Mucosa of gallbladder (tissue), 1 donor: ENCODE measurements around the gene SPHK2. TPM values are rescaled to one million over a fixed set of nuclear protein-coding genes. Genes with fewer than 3 reads are reported as not detected.
A peak's percentile ranks its signal among the peaks of the same experiment; 100 is the strongest.
"Not testable (repeated sequence)": the region's sequence is repeated elsewhere in the genome, so short reads cannot be mapped to it uniquely, and the experiment has no call there.

ENCODE experiments used
- DNase-seq: peaks from one replicate; pipeline ENCODE4 v3.0.0-alpha.2; 2020; ENCODE audit warnings: low spot score
- total RNA-seq: library from RNA; stranded (reverse); gene quantifications from one replicate; pipeline ENCODE4 v1.2.1, GENCODE V29; 2021
- donor health status: DM: no; HTN: no; CAD: no.

Gene SPHK2
- total RNA-seq, 1 donor from 2014 or later = 51.8 TPM

DNA sequence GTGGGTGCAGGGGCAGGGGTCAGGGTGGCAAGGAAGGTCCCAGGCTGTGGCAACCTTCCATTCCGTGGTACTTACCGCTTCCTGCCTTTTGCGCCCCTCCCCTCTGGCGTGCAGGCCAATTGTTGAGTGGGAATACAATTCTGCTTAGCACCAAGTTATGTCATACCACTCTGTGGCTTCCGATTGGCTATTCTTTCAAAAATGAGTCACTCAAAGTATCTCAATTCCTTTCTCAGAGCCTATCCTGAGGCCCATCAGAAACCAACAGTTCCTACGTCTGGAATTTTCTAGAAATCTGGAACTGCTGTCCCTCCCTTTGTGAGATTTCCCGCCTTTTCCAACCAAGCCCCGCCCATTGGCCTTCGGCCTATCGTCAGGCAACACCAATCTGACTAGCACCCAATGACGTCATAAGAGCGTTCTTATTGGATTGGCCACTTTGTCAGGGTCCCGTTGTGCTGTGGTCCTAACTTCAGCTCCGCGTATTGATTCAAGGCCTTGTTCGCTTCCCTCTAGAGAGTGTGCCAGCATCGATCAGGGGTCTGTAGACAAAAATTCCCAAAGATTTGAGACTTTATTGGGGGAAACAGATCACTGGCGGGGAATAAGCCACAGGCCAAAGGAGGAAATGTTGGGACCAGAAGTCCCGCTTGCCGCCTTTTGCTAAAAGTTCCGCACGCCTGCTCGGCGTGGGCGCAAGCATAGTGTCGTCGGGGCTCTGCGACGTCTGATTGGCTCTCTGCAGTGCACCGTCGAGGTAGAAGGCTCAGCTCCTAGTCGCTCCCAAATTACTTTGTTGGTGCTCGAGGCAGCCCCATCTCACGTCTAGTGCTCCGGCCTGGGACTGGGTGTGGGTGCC lies 41.8 kb downstream of the SPHK2 start:
- peak; percentile 87 for DNase-seq

DNA sequence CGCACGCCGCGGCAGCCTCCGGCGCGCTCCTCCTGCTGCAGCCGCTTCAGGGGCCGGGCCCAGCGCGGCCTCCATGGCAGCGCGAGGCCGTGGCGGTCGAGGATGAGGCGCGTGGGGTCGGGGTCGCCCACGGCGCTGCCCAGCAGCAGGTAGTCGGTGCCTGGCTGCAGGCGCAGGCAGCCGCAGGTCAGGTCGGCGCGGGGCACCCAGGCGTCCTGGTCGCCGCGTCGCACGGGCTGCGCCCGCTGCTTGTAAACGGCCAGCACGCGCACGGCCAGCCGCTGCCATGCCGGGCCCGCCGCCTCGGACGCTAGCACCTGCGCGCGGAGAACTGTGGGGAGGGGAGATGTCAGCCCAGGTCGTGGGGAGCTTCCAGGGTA lies 42.4 kb downstream of the SPHK2 start:
- DNase-seq = no peak

DNA sequence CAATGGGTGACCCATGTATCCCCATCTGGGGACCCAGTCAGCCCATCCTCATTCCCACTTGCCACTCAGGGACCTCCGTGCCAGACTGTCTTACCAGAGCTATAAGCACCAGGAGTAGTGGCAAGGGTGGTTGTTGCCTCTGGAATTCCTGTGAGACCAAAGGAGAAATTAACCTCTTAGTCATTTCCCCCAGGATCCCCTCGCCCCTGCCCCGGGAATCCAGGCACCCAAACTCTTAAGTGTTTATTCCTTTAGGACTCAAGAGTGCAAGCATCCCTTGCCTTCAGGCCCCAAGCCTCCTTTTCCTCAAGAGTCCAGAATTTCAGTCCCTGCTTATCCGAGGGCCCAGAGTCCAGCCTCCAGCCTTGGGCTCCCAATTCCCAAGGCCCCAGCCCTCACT lies 44.4 kb downstream of the SPHK2 start:
- no peak for DNase-seq

DNA sequence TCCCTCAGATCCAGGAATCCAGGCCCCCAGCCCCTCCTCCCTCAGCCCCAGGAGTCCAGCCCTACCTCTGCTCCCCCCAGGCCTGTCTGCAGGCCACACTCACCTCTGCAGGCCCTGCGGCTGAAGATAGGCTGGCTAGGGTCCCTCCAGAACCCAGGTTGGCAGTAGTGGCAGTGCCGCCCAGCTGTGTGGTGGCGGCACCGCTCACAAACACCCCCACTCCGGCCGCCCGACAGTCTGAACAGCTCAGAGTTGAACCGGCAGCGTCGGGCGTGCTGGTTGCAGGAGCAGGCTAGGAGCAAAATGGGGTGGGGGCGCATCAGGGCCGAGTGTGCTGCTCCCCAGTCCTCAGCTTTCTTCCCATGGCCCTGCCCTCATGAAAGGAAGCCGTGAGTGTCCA lies 45.2 kb downstream of the SPHK2 start:
- no peak for DNase-seq

DNA sequence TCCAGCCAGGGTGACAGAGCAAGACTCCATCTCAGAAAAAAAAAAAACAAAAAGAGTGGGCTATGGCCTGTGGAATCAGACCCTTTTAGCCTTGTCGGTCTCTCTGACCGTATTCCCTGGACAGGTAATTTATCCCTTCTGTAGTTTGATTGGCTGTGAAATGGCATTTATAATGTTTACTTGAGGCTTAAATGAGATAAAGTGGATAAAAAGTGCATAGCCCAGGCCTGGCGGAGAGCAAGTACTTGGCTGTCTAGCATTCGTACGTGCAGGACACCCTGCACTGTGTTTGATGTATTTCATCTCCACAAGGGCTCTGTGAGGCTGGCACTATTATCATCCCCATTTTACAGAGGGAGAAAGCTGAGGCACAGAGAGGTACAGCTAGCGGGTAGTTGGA lies 46.5 kb downstream of the SPHK2 start:
- no peak for DNase-seq

DNA sequence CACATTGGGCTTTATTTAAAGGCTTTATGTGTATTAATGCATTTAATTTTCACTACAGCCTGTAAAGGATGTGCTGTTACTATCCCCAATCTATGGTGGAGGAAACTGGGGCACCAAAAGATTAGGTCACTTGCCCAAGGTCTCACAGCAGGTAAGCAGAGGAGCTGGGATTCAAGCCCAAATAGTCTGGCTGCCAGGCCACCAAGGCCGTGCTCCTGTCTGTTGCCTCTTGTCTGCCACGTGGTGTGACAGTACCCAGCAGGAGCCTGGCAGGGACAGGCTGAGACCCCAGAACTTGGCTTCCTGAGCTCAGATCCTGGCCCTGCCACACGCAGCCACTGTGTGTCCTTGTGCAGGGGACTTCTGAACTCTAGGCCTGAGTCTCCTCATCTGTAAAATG lies 49.0 kb downstream of the SPHK2 start:
- DNase-seq = no peak

DNA sequence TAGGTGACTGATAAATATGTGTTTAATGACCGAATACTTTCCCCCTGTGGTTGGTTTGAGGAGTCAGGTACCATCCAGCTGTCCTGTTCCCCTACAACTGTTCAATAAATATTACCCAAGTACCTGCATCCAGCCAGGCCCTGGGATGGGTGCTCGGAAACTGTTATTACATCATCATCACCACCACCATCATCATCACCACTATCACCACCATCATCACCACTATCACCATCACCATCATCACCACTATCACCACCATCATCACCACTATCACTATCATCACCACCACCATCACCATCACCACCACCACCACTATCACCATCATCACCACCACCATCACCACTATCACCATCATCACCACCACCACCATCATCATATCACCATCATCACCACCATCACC lies 49.5 kb downstream of the SPHK2 start:
- DNase-seq = no peak

DNA sequence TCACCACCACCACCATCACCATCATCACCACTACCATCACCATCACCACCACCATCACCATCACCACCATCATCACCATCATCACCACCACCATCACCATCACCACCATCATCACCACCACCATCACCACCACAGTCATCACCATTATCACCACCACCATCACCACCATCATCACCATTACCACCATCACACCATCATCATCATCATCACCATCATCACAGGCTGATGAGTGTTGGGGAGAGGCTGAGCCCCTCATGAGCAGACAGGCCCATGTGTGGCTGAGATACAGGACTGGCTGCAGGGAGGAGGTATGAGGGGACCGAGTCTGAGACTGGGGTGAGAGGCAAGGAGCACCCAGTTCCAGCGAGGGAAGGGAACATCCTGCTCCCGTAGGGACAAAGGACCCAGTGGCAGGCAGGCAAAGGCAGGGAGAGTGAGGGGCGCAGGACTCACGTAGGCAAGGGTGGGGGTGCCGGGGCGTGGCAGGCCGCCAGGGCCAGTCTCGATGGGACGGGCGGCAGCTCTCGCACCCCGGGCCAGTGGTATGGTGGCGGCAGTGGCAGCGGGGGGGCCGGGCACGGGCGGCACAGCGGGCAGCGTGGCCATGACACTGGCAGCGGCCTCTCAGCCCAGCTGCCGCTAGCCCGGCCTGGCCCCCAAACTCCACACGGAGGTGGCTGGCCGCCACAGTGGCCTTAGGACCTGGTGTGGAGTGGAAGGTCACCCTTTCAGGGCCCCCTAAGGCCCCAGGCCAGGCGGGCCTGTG lies 50.8 kb downstream of the SPHK2 start:
- no peak for DNase-seq

DNA sequence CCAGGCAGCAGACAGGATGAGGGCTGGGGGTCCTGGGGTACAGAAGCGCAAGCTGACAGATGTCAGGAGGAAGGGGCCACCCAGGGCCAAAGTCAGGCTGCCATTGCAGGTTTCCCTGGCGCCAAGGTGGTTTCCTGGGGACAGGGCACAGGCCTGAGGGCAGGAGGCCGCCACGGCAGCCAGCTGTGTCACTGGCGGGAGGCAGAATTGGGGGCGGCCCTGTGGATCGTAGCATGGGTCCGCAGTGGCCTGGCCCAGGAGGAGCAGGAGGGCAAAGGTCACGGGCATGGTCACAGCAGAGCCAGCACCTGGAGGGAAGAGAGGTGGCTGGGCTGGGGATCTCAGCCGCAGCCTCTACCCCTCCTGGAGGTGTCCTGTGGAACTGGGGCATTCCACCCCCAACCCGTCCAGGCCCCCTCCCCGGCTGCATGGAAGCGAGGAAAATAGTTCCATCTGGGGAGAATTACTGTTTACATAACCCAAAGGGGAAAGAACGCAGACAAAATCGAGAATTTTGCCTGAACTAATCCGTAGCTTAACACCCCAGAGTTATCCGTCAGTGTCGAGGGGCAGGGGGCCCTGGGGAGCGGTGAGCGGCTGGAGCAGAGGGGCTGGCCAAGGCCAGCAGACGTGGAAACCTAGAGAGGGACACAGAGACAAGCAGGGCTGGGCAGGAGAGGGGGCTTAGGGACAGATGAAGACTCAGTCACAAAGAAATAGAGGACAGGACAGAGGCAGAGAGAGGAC lies 51.6 kb downstream of the SPHK2 start:
- DNase-seq = no peak

DNA sequence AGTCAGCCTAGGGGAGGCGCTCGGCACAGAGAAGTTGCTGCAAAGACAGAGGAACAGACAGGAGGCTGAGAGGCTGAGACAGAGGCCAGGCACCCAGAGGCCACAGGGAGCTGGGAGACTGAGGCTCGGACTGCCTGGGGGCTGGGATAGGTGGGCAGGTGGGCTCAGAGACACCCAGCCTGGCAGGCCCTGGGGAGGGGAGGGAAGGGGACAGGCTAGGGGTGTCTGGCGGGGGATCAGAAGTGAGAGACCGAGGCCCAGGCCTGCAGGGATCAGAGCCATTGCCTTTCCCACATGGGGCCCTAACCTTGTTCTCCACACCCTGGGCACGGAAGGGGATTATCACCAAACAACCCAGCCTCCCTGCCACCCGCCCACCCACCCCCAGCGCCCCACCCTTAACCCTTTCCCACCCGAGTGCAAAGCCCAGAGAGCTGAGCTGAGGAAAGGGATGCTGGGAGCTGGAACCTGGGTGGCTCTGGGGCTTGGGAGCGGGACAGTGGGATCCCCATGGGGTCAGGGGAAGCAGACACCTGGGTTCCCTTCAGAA lies 52.2 kb downstream of the SPHK2 start:
- no peak for DNase-seq

DNA sequence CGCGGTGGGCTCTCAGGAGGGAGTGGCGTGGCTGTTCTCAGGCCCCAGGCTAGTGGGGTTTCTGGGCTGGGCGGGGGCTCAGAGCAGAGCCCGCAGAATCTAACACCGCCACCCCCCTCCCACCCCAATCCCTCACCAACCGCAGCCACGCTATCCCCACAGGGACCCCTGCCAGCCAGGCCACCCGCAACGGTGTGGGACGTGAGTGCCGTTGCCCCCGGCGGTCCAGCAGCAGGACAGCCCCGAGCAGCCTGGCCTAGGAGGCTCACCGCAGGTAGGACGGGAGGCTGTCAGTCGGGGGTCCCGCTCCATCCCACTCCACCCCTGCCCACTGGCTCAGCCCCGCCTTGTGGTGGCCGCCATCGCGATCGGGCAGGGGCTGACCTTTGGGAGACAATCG lies 53.7 kb downstream of the SPHK2 start, which contains the start of gene NTN5:
Gene NTN5 (minus strand): TSS at position 24 of the 400 bp plus-strand sequence. CDS start 2,031 bp downstream, outside the sequence.
- DNase-seq = no peak

DNA sequence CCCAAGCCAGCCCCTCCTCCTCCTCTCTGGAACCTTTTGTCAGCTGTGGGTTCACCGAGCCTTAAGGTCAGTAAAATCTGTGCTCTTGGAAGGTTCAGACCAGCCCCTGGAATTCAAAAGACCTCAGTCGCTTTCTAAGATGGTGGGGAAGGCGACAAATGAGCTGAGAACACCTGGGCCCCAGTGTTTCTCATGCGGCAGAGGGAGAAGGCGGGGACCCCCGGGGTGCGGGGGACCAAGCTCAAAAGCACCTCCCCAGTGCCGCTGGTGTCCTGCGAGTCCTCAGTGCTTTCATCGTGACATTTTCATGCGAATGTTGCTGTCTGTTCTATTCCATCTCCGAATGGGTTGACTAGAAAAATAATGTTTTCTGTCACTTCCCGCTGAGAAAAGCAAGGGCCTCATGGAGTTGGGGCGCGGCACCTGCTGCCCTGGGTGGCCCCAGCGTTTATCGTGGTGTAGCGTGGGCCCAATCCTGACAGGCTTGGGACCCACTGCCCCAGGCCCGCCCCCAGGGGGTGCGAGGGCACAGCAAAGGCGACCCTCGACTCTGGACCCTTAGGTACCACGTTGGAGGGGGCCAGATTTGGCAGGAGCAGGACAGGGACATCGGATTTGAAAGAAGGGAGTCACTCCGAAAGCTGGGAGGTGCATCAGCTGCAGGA lies 54.3 kb downstream of the SPHK2 start:
- no peak for DNase-seq

DNA sequence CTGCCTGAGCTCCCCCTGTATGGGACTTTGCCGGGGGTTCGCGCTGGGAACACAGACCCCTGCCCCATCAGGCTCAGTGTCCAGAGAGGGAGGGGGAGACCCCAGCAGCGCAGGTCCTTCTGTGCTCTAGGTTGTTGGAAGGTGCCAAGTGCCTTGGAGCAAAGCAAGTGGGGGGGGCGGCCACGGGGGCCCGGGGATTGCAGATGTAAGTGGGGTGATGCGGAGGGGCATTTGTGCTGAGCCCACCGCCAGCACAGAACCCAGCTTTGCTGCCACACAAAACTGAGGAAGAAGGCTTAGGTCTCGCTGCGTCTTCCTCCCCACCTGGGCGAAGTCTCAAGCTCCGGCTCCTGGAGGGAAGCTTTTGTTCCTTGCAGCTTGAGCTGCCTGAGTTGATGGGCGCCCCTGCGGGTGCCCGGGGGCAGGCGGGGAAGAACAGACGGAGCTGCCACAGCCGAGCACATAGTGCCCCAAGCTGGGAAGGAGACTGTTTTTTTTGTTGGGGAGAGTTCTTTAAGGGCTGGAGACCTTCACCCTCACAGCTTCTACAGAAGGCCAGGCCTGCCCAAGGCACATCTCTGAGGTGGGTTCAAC lies 55.0 kb downstream of the SPHK2 start:
- no peak for DNase-seq

DNA sequence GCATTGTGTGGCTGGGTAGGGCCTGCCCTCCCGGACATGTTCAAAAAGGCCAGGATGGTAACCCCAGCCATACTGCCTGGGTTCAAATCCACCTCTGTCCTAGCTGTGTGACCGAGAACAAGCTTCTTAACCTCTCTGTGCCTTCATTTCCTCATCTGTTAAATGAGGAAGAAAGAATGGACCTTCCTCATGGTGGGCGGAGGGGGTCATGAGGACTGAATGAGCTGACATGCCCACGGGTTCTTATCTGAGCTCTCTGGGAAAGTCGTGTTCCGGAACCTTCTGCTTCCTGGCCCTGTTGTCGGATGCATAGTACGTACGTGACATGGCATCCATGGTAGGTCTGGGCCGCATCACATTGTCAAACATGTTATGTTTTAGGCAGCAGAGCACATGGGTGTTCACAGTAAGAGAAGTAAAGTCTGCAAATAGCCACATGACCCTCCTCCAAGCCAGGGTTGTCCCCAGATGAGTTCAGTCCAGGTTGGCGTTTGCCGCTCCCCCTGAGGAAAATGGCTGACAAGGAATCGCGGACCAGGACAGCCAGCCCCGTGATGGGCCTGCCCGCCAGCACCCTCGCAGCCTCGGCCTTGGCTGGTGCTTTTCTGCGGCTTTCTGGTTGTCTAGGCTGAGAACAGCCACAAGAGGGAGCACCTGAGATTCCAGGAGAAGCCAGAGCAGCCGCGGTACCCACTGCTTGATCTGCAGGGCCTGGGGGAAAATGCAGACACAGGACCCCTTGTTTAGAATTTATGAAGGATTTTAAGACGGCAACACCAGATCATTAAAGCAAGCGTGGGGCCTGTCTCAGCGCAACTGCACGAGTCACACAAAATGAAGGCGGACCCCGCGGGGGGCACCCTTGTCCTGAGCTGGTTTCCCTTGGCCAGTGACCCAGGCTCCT lies 55.9 kb downstream of the SPHK2 start:
- peak; percentile 87 for DNase-seq

DNA sequence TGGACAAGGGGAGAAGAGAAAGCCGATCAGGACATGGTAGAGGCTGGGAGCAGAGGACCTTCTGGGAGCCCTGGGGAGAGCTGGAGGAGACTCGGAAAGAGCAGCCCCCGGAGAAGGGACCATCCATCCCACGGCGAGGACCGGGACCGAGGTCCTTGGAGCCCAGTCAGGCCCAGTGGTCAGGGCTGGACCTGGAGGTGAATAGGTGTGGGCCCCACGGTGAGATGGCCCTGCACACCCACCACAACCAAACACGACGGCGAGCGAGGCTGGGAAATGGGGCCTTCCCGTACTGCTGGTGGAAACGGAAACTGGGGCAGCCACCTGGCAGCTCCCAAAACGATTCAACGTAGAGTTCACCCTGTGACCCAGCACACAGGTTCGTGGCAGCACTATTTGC lies 57.2 kb downstream of the SPHK2 start:
- DNase-seq = no peak

DNA sequence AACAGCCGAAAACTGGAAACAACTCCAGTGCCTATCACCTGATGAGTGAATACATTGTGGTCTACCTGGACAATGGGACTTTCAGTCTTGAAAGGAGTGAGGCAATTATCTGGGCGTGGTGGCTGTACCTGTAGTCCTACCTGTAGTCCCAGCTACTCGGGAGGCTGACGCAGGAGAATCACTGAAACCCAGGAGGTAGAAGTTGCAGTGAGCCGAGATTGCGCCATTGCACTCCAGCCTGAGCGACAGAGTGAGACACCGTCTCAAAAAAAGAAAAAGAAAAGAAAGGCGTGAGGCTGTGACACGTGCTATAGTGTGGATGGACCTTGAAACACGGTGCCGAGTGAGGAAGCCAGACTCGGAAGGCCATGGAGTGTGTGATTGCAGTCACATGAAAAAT lies 57.6 kb downstream of the SPHK2 start:
- DNase-seq = no peak

DNA sequence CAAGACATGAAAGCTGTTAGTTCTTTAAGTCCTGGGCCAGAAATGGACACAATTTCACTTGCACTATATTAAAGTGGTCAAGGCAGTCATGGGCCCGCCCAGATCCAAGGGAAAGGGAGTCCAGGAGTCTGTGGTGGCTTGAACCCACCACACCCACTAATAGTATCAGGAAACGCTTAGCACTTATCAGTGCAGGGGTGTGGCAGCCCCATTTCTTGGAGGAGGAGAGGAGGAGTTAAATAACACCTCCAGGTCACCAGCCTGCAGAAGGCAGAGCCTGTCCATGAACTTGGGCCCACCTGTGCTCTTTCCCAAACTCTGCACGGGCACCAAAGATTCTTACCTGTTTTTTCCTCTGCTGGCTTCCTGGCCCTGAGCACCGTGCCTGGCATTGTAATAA lies 58.9 kb downstream of the SPHK2 start:
- peak; percentile 51 for DNase-seq

DNA sequence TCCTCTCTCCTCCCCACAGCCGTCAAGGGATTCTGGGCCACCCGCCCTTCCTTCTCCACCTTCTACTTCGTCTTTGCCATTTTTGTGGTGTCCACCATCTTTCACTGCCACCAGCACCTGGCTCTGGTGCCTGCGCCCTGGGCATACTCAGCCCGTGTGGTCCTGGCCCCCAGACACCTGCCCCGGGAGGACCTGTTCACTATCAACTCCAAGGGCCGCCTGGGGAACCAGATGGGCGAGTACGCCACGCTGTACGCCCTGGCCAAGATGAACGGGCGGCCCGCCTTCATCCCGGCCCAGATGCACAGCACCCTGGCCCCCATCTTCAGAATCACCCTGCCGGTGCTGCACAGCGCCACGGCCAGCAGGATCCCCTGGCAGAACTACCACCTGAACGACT lies 60.7 kb downstream of the SPHK2 start:
- DNase-seq = not testable (repeated sequence)
